Epithelial cell of proximal tubule (primary cell): ENCODE results near the gene ACKR3. TPM values are rescaled to one million over a fixed set of nuclear protein-coding genes. Genes with fewer than 3 reads are reported as not detected.

Source experiments
- DNase-seq: peaks from one replicate; pipeline ENCODE4 v3.0.0-alpha.2; 2011; ENCODE audit warnings: low read depth
- H3K4me3 ChIP-seq: 2 replicates; pipeline ENCODE4 v1.5.1; 2011; ENCODE audit warnings: low read depth, mild to moderate bottlenecking, low read length
- total RNA-seq: library from RNA; depleted of rRNA; stranded (reverse); fragments of >200 nt; gene quantifications from 2 replicates; pipeline ENCODE4 v1.2.3, GENCODE V29; 2015
- TF ChIP-seq, protein P1 (sequence below): conservative IDR thresholded peaks from 2 replicates; pipeline ENCODE4 v1.5.1; 2012; ENCODE audit warnings: low read depth, mild to moderate bottlenecking, low read length

The ACKR3 gene
- total RNA-seq, 1 donor from 2014 or later = not detected

DNA sequence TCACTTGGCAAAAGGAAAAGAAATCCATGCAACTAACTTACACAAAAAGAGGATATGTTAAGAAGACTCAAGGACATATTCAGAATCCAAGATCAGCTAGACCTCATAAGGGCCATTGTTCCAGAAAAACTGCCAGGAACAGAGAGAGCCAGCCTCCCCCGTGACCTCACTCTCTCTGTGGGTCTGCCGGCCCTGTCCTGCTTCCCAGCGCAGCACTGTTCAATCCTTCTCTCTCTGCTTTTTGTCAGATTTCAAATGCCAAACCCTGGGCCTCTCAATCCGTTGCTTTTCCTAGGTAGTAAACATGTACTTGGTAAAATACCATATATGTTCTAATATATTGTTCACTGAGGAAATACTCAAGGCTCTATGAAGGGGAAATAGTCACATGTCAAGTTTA lies 40.0 kb upstream of the ACKR3 start:
- DNase-seq = no peak
- TF ChIP-seq, protein P1, sequence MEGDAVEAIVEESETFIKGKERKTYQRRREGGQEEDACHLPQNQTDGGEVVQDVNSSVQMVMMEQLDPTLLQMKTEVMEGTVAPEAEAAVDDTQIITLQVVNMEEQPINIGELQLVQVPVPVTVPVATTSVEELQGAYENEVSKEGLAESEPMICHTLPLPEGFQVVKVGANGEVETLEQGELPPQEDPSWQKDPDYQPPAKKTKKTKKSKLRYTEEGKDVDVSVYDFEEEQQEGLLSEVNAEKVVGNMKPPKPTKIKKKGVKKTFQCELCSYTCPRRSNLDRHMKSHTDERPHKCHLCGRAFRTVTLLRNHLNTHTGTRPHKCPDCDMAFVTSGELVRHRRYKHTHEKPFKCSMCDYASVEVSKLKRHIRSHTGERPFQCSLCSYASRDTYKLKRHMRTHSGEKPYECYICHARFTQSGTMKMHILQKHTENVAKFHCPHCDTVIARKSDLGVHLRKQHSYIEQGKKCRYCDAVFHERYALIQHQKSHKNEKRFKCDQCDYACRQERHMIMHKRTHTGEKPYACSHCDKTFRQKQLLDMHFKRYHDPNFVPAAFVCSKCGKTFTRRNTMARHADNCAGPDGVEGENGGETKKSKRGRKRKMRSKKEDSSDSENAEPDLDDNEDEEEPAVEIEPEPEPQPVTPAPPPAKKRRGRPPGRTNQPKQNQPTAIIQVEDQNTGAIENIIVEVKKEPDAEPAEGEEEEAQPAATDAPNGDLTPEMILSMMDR = no peak
- H3K4me3 ChIP-seq = no peak overlapping the region

DNA sequence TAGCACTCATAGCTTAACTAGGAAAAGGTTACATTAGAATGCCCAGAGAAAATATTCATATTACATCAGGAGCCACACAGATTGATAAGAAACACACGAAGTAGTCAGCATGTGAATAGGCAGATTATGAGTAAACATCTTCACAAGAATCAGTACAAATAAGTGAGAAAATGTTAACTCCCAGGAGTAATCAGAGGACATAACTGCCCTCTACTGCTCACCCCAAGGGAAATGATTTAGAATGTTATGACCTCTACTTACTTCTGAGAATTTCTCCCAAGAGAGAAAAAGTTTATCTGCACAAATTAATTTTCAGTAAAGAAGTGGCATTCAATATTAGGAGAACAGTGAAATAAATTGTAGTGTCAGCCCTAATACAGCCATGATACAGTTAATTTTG lies 39.1 kb upstream of the ACKR3 start:
- no peak for DNase-seq
- TF ChIP-seq, protein P1 = no peak
- no peak overlapping the region for H3K4me3 ChIP-seq

DNA sequence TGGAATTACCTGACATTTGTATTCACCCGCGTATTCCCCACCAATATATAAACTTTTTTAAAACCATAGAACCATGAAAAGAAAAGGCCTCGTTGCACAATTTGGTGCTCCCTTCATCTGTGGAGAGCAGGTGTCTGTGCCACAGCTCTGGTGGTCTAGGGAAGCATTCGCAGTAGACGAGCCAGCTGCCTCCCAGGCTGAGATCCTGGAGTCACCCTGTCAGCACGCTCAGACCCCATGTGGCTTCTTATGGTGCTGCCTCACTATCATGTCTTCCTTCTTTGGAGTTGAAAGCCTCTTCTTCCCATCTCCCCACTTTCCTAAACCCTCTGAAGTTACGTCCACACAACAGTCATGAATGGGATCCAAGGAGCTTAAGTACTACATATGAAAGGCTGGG lies 38.4 kb upstream of the ACKR3 start:
- DNase-seq = no peak

DNA sequence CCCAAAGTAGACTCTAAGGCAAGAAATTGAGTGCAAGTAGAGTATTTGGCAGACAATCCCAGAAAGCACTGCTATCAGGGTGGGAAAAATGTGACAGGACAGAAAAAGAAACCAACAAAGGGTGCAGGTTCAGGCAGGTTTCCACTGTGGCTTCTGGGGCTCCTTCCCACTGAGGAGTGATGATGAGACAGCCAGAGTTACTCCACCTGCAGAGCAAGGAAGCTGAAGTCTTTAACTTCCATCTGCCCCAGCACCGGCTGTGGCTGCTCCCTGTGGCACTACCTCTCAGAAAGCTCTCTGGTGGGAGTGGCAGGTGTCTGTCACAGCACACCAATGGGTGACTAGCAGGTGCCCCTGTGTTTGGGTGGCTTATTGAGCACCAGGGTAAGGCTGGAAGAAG lies 37.6 kb upstream of the ACKR3 start:
- TF ChIP-seq, protein P1 = no peak
- no peak for DNase-seq

More for the DNA sequence above, 38.4 kb upstream of the ACKR3 start:
- TF ChIP-seq, protein P1 = no peak
- H3K4me3 ChIP-seq = no peak overlapping the region

DNA sequence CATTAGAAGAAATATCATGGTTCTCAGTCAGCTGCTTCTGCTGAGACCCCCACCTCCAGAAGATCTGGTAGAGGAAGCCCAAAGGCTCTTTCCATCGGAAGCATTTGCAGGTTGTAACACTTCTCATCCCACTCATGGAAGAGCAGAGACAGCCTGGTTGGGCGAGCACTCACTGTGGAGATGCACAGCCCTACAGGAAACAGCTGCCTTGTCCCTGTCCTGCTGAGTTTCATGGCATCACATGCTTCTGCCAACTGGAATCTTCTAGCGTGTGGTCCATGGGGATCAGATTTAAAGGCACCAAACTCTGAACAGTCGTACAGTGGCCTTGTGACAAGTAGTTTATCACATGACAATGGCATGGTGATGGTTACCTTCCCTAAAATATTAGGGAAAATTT lies 36.3 kb upstream of the ACKR3 start:
- H3K4me3 ChIP-seq = no peak overlapping the region
- TF ChIP-seq, protein P1 = no peak
- no peak for DNase-seq

More for the DNA sequence above, 37.6 kb upstream of the ACKR3 start:
- H3K4me3 ChIP-seq = no peak overlapping the region

DNA sequence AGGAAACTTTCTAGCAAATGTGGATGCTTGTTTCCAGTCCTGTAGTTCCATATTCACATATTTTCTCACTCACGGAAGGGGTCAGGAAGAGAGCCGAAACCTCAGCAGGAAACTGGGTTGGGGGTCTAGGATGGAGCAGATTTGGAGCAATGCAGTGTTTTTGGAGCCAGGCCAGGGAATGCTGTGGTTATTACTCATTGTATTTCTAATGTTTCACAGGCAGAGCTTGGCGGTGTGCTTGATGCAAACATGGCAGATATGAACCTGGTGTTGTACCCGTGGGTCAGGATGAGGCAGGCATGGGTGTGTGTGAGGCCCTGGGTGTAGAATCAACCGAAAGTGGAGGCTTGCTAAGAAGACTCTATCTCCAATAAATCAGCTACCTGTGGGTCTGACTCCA lies 34.6 kb upstream of the ACKR3 start:
- TF ChIP-seq, protein P1 = no peak
- DNase-seq = no peak
- H3K4me3 ChIP-seq = no peak overlapping the region

DNA sequence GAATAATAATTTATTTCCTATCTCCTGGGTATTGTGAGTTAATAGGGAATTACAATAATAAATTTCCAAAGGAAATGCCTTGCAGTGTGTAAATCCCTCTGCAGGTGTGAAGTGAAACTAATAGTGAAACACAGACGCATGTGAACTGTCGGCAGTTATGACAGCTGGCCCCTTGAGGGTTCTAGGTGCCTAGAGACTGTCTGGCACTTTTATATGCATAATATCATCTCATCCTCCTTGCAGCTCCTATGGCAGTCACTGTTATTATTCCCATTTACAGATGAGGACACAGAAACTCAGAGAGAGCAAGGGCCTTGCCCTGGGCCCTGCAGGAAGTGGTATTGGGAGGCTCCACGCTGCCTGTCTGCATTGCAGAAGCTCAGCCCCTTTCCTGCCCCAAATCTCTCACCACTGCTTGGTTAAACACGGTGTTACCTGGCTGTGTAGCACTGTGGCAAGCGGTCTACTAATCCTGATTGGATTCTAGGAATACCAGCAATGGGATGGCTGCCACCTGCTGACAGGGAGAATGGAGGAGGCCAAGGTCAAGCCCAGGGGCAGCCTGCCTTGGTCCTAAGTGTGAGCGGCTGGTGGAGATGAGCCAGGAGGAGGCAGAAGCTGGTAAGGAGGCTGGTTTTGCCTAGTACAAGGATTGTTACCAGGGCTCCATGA lies 32.8 kb upstream of the ACKR3 start:
- no peak for DNase-seq
- TF ChIP-seq, protein P1 = no peak
- H3K4me3 ChIP-seq = no peak overlapping the region
